Type B pancreatic cell (in vitro differentiated cells): ENCODE data around the gene SS18. TPM values are rescaled to one million over a fixed set of nuclear protein-coding genes. Genes with fewer than 3 reads are reported as not detected.

Source experiments
- DNase-seq: peaks from one replicate; pipeline ENCODE4 v3.0.0; 2021; ENCODE audit warnings: mixed read lengths; ENCODE audit not compliant: unreplicated experiment; ENCODE audit errors: extremely low spot score
- H3K27ac Mint-ChIP-seq: 2 replicates; pipeline ENCODE4 v1.8.0; 2021; ENCODE audit warnings: mild to moderate bottlenecking, mixed read lengths
- H3K27me3 Mint-ChIP-seq: 2 replicates; pipeline ENCODE4 v1.8.0; 2021; ENCODE audit warnings: mixed read lengths
- H3K36me3 Mint-ChIP-seq: 2 replicates; pipeline ENCODE4 v1.8.0; 2021; ENCODE audit warnings: mixed read lengths
- H3K4me1 Mint-ChIP-seq: one replicate; pipeline ENCODE4 v1.8.0; 2021; ENCODE audit warnings: mixed read lengths; ENCODE audit not compliant: unreplicated experiment
- H3K4me3 Mint-ChIP-seq: 2 replicates; pipeline ENCODE4 v1.8.0; 2021; ENCODE audit warnings: mild to moderate bottlenecking, mixed read lengths
- H3K9me3 Mint-ChIP-seq: 2 replicates; pipeline ENCODE4 v1.8.0; 2021; ENCODE audit warnings: mixed read lengths
- CTCF ChIP-seq: fragments of 200-600 bp; sonication (generic); conservative IDR thresholded peaks from 2 replicates; pipeline ENCODE4 v1.5.0; 2021; ENCODE audit warnings: antibody characterized with exemption, mild to moderate bottlenecking
- total RNA-seq: library from RNA; stranded (reverse); gene quantifications from 2 replicates; pipeline ENCODE4 v1.2.1, GENCODE V29; 2021; ENCODE audit warnings: low replicate concordance

SS18 gene
- total RNA-seq, 1 donor from 2014 or later, result 85.7 TPM

- Mint-ChIP-seq H3K36me3 (no peaks in the 10 kb centered on the region), H3K4me3 (no peak overlapping the region), H3K27me3 (peaks cover 3% of the 10 kb centered on the region), H3K4me1 (peaks cover 4% of the 10 kb centered on the region), H3K9me3 (no peaks in the 10 kb centered on the region), H3K27ac (no peak overlapping the region)
- no peak for DNase-seq
- no peak for TF ChIP-seq CTCF
These were observed 104.6 kb downstream of the SS18 start for GRCh38 chr18:25985707-25986394.

- no peak overlapping the region for H3K27ac Mint-ChIP-seq
- DNase-seq, result no peak
- H3K9me3 Mint-ChIP-seq, result no peaks in the 10 kb centered on the region
These were observed 106.7 kb downstream of the SS18 start for GRCh38 chr18:25983730-25984129.

DNA sequence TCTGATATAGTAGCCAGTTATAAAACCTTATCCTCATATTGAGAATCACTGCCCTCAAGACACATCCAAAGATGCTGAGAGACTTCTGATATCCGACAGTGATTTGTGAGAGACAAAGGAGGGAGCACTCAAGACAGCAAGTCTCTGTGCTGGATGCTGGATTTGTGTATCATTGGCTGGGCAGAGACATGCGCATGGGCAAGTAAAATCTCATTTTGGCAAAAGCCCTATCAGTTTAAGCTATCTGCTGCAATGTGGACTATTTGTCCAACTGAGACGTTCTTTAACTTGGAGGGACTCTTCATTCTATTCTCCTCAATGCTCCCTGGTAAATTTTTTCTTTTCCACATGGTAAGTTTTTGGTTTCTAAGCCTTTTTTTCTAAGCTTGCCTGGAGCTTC lies 107.5 kb downstream of the SS18 start:
- Mint-ChIP-seq H3K27me3 (peaks cover 3% of the 10 kb centered on the region), H3K27ac (no peak overlapping the region)

More at GRCh38 chr18:25983730-25984129, 106.7 kb downstream of the SS18 start:
- Mint-ChIP-seq H3K36me3 (no peaks in the 10 kb centered on the region), H3K27me3 (peaks cover 3% of the 10 kb centered on the region), H3K4me1 (peaks cover 4% of the 10 kb centered on the region), H3K4me3 (no peak overlapping the region)
- TF ChIP-seq CTCF, result no peak

DNA sequence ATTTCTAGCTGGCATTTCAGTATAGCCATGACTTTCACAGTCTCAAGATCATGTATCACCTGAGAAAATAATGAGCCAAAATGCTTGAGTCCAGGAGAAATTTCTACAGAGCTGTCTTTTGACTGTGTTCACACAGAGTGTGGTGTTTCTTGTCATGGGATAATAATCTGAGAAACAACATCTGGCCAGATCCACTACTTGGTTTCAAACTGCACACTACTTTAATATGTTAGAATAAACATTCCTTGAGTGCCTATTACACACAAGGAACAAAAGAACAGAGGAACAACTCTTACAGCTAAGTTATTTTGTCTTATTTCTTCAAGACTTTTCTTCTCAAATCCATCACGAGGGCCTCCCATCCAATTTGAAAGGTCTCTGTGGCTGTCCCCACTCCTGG lies 108.3 kb downstream of the SS18 start:
- H3K27me3 Mint-ChIP-seq, result peaks cover 3% of the 10 kb centered on the region
- H3K4me1 Mint-ChIP-seq, result peaks cover 4% of the 10 kb centered on the region
- no peaks in the 10 kb centered on the region for H3K9me3 Mint-ChIP-seq
- TF ChIP-seq CTCF, result no peak
- no peak overlapping the region for H3K4me3 Mint-ChIP-seq
- H3K36me3 Mint-ChIP-seq, result no peaks in the 10 kb centered on the region
- no peak for DNase-seq
- no peak overlapping the region for H3K27ac Mint-ChIP-seq

More for the DNA sequence above, 107.5 kb downstream of the SS18 start:
- no peak overlapping the region for H3K4me3 Mint-ChIP-seq
- peaks cover 4% of the 10 kb centered on the region for H3K4me1 Mint-ChIP-seq
- H3K36me3 Mint-ChIP-seq, result no peaks in the 10 kb centered on the region
- no peaks in the 10 kb centered on the region for H3K9me3 Mint-ChIP-seq
- TF ChIP-seq CTCF, result no peak
- DNase-seq, result no peak

DNA sequence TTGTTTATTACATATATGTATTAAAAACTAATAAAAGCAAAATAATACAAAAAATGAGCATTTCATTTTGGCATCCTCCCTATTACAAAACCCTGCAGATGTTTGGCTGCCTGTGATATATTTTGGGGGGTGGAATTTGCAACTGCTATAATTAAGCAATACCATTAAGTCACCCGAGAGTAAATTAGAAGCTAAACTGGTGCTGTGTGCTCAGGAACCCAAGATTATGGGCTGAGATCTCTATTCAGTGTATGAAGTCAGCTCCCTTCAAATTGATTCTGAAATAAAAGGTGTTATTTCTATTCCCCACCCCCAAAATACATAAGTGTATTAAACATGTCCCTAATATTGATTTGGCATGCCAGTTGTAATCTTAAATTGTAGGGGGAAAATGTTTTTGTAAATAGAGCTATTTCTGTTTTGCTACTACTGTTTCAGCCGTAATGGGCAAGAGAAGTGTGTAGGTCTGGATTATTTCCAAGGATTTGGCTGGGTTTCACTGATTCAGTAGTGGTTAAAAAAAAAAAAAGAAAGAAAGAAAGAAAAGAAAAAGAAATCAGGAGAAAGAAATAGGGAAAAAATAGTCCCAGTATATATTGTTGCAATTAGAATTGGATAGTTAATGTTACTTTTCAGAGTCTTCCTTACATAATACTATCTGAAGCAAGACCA lies 110.9 kb downstream of the SS18 start:
- Mint-ChIP-seq H3K36me3 (no peaks in the 10 kb centered on the region), H3K4me1 (no peaks in the 10 kb centered on the region), H3K27ac (no peak overlapping the region), H3K4me3 (no peak overlapping the region), H3K9me3 (no peaks in the 10 kb centered on the region), H3K27me3 (peaks cover 3% of the 10 kb centered on the region)
- no peak for DNase-seq
- TF ChIP-seq CTCF, result no peak
